Thoracic aorta (tissue), 2 donors: ENCODE results near the gene SH2D6. TPM values are rescaled to one million over a fixed set of nuclear protein-coding genes. Genes with fewer than 3 reads are reported as not detected.
"Not testable (repeated sequence)": the region's sequence is repeated elsewhere in the genome, so short reads cannot be mapped to it uniquely, and the experiment has no call there.

Experiments used
- ATAC-seq: fragments of 150-250 bp; one replicate; pipeline ENCODE4 v1.8.0; 2017; ENCODE audit warnings: low read depth; ENCODE audit not compliant: insufficient number of reproducible peaks, low FRiP score
- DNase-seq: peaks from one replicate; pipeline ENCODE4 v3.0.0-alpha.2; 2020; ENCODE audit warnings: low spot score
- H3K27ac ChIP-seq, 2 donors: fragments of 200-600 bp; sonication (generic); 1 replicate in 1 of 2; 2 replicates in 1 of 2; pipeline ENCODE4 v1.5.1; 2016; ENCODE audit warnings: mild to moderate bottlenecking in 2 of 2, moderate library complexity in 2 of 2
- H3K27me3 ChIP-seq: fragments of 200-600 bp; sonication (generic); replicated peaks from 2 replicates; pipeline ENCODE4 v1.6.0; 2016; ENCODE audit warnings: mild to moderate bottlenecking; ENCODE audit not compliant: insufficient read depth
- H3K36me3 ChIP-seq: fragments of 200-600 bp; sonication (generic); one replicate; pipeline ENCODE4 v1.5.1; 2016
- H3K4me1 ChIP-seq, 2 donors: fragments of 200-600 bp; sonication (generic); 1 replicate in 1 of 2; 2 replicates in 1 of 2; pipeline versions ENCODE4 v1.5.1 to v1.6.0; 2016; ENCODE audit warnings: low read depth in 2 of 2, mild to moderate bottlenecking in 1 of 2; ENCODE audit not compliant: control insufficient read depth in 1 of 2
- H3K4me3 ChIP-seq: fragments of 200-600 bp; sonication (generic); 2 replicates; pipeline ENCODE4 v1.5.1; 2016; ENCODE audit warnings: mild to moderate bottlenecking
- H3K9me3 ChIP-seq: fragments of 200-600 bp; sonication (generic); 2 replicates; pipeline ENCODE4 v1.5.1; 2016
- total RNA-seq, 2 donors: library from RNA; depleted of rRNA; stranded (reverse); fragments of >200 nt; gene quantifications; one replicate each; pipeline versions ENCODE4 v1.1.0 to v1.2.3, GENCODE V29; 2016
- TF ChIP-seq, protein P1 (sequence below): fragments of 200-600 bp; sonication (generic); IDR thresholded peaks from one replicate; pipeline ENCODE4 v1.5.1; 2019; ENCODE audit warnings: antibody characterized with exemption

SH2D6 gene
- total RNA-seq, 2 donors from 2014 or later: not detected

DNA sequence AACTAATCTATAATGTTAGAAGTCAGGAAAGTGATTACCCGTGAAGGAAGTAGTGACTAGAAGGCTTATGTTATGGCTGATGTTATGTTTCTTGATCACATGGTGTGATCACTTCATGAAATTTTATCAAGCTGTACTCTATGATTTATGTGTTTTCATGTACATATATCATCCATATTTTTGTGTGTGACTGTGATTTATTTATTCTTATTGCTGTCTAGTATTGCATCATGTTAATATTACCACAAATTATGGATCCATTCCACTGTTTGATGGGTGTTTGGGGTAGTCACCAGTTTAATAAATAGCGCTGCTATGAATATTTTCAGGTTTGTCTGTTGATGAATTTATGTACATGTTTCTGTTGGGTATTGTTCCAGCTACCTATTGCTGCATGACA lies 59.4 kb downstream of the SH2D6 start:
- Histone ChIP-seq H3K27me3 (no peaks in the 10 kb centered on the region), H3K36me3 (no peaks in the 10 kb centered on the region), H3K27ac (no peak overlapping the region), H3K9me3 (no peaks in the 10 kb centered on the region), H3K4me1 (peaks cover 0 to 9% of the 10 kb centered on the region in 2 donors), H3K4me3 (no peak overlapping the region)
- ATAC-seq (no peak), DNase-seq (no peak)
- TF ChIP-seq, protein P1, sequence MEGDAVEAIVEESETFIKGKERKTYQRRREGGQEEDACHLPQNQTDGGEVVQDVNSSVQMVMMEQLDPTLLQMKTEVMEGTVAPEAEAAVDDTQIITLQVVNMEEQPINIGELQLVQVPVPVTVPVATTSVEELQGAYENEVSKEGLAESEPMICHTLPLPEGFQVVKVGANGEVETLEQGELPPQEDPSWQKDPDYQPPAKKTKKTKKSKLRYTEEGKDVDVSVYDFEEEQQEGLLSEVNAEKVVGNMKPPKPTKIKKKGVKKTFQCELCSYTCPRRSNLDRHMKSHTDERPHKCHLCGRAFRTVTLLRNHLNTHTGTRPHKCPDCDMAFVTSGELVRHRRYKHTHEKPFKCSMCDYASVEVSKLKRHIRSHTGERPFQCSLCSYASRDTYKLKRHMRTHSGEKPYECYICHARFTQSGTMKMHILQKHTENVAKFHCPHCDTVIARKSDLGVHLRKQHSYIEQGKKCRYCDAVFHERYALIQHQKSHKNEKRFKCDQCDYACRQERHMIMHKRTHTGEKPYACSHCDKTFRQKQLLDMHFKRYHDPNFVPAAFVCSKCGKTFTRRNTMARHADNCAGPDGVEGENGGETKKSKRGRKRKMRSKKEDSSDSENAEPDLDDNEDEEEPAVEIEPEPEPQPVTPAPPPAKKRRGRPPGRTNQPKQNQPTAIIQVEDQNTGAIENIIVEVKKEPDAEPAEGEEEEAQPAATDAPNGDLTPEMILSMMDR: no peak

DNA sequence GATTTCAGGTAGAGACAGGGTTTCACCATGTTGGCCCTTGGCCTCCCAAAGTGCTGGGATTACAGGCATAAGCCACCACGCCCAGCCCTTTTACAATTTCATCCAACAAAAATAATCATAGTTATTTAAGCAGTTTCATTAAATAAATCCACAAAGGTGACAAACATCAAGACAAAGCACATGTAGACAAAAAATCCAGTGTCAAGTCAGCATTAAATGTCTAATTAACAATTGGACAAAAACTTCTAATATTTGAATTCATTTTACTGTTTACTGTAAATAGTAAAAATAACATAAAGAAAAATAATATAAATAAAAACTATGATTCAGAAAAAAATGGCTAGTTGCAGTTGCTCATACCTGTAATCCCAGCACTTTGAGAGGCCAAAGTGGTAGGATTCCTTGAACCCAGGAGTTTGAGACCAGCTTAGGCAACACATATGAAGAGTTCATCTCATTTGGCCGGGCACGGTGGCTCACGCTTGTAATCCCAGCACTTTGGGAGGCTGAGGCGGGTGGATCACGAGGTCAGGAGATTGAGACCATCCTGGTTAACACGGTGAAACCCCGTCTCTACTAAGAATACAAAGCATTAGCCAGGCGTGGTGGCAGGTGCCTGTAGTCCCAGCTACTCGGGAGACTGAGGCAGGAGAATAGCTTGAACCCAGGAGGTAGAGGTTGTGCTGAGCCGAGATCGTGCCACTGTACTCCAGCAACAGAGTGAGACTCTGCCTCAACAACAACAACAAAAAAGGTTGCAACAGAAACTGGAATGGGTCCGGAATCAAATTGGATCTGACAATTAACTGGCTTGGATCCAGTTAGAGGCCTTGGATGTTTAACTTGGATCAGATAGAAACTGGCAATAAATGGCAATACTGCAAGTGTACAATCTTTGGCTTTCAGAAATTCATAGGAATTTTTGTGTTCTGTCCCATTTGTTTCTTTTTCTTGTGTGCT lies 63.6 kb downstream of the SH2D6 start:
- Histone ChIP-seq H3K27ac (no peak overlapping the region), H3K4me1 (peaks cover 0 to 9% of the 10 kb centered on the region in 2 donors), H3K9me3 (no peaks in the 10 kb centered on the region), H3K36me3 (no peaks in the 10 kb centered on the region), H3K27me3 (no peaks in the 10 kb centered on the region), H3K4me3 (no peak overlapping the region)
- DNase-seq: no peak
- no peak for ATAC-seq
- TF ChIP-seq, protein P1: no peak

DNA sequence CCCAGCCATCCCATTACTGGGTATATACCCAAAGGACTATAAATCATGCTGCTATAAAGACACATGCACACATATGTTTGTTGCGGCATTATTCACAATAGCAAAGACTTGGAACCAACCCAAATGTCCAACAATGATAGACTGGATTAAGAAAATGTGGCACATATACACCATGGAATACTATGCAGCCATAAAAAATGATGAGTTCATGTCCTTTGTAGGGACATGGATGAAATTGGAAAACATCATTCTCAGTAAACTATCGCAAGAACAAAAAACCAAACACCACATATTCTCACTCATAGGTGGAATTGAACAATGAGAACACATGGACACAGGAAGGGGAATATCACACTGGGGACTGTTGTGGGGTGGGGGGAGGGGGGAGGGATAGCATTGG lies 66.1 kb downstream of the SH2D6 start:
- not testable (repeated sequence) for ATAC-seq, H3K4me3 ChIP-seq, H3K4me1 ChIP-seq, DNase-seq, H3K9me3 ChIP-seq, H3K27ac ChIP-seq, H3K27me3 ChIP-seq, H3K36me3 ChIP-seq

DNA sequence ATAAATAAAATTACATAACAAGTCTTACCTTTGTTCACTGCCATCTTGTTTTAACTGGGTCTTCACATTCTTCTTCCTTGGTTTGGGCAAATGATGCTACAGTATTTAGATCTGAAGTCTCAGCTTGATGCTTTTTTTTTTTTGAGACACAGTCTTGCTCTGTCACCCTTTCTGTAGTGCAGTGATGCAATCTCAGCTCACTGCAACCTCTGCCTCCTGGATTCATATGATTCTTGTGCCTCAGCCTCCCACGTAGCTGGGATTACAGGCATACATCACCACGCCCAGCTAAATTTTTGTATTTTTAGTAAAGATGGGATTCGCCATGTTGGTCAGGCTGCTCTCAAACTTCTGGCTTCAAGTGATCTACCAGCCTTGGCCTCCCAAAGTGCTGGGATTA lies 67.3 kb downstream of the SH2D6 start:
- peaks cover 2% of the 10 kb centered on the region for H3K9me3 ChIP-seq
- DNase-seq: no peak
- no peak overlapping the region for H3K27ac ChIP-seq
- no peak for ATAC-seq
- H3K4me3 ChIP-seq: no peak overlapping the region
- H3K27me3 ChIP-seq: no peaks in the 10 kb centered on the region
- TF ChIP-seq, protein P1: no peak
- no peaks in the 10 kb centered on the region for H3K36me3 ChIP-seq
- peaks cover 0 to 9% of the 10 kb centered on the region in 2 donors for H3K4me1 ChIP-seq

Other genes starting within 250 kb of the SH2D6 start
- gene TGOLN2, start 90.7 kb upstream of the SH2D6 start, total RNA-seq: 100 to 1,000 TPM; 152 to 175 TPM
- 10 to 100 TPM; 37.4 to 44.3 TPM for gene RETSAT, start 64.2 kb upstream of the SH2D6 start, total RNA-seq
- gene ELMOD3, start 63.9 kb upstream of the SH2D6 start, total RNA-seq: 10 to 100 TPM; 21.4 to 38.7 TPM
- 10 to 100 TPM; 47.1 to 56.9 TPM for gene CAPG, start 8.3 kb upstream of the SH2D6 start, total RNA-seq
- 100 to 1,000 TPM; 230 to 475 TPM for gene MAT2A, start 120.5 kb downstream of the SH2D6 start, total RNA-seq
- gene GGCX, start 142.8 kb downstream of the SH2D6 start, total RNA-seq: 10 to 100 TPM; 28.4 to 38.4 TPM
- gene VAMP8, start 158.9 kb downstream of the SH2D6 start, total RNA-seq: 10 to 100 TPM; 30.9 to 34.9 TPM
- gene VAMP5, start 165.7 kb downstream of the SH2D6 start, total RNA-seq: 10 to 100 TPM; 27.1 to 42.8 TPM
- gene RNF181, start 177.0 kb downstream of the SH2D6 start, total RNA-seq: 100 to 1,000 TPM; 107 to 124 TPM
- 10 to 100 TPM; 25.7 to 26.3 TPM for gene TMEM150A, start 184.0 kb downstream of the SH2D6 start, total RNA-seq
- gene C2orf68, start 193.4 kb downstream of the SH2D6 start, total RNA-seq: 10 to 100 TPM; 13.0 to 21.9 TPM
- gene USP39, start 197.5 kb downstream of the SH2D6 start, total RNA-seq: 100 to 1,000 TPM in 1 of 2 donors, 10 to 100 TPM in 1; 39.5 to 109 TPM
- gene SFTPB, start 249.5 kb downstream of the SH2D6 start, total RNA-seq: not detected